ENCODE measurements around the gene IL4I1.

Gene IL4I1

DNA sequence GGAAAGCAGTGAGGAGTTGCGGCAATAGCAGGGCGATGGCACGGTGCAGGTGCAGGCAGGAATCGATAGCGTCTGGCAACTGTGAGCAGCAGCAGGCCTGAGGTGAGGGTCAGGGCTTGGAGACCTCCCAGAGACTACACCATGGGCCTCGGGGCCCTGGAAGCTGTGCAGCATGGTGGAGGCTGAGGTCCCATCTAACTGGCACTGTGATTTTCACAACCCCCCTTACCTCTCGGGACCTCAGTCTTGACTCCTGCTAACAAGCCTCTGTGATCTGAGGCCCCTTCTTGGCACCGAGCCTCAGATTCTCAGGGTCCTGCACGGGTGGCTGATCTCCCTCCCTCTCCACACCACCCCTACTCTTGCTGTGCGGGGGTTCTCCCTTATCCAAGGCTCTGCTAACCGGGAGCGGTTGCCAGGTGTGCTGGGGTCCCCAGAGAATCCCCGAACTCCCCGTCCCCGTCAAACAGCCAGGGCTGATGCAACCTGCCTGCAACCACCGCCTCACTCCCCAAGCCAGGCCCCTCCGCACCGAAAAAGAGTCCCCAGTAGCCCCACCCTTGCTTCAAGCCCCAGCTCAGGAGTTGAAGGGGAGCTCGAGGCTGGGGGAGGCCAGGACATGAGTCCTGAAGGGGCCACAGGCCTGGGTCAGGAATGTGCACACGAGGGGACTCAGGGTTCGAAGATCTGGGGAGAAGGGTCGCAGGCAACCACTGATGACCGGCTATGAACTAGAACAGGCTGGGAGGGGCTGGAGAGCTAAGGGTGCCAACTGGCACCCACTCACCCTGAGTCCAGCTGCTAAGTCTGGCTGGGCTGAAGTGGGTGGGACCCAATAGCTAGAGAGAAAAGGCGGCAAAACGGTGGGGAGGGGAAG lies 27.6 kb upstream of the IL4I1 start:
- DNase-seq: no peak

DNA sequence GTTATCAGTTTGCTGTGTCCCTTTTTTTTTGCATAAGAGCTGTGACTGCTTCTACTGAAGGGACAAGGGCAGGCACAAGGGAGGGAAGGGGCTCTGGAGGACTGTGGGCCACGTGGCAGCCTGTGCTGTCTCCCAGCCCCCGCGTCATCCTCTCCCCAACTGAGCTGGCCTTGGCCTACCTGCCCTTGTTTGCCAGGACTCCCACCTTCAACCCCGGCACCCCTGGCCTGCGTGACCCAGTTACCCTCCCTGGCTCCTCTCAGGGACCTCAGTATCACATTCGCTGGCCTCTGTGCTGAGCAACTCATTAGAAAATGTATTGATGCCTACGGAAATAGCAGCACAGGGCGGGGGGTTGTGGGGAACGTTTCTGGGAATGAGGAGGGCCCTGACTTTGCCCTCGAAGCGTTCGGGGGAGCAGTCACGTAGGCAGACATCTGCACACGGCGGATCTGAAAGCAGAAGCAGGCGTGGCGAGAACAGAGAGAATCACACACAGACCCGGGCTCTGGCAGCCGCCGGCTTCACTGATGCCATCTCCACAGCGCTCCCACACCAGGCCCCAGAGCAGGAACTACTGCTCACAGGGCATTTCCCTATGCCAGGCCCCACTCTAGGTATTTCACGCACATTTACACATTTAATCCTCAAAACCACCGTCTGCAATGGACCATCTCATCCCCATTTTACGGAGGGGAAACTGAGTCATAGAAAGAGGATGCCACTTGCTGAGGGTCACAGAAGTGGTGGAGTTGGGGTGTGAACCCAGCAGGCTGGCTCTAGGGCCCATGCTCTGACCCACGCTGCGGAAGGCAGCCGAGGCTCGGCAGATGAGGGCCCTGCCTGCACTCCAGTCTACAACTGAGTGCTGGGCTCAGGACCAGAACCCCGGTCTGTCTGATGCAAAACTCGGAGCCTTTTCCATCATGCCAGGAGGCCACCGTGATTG lies 26.6 kb upstream of the IL4I1 start:
- DNase-seq: peak in 2 of 56 donors; percentile 22 to 37

DNA sequence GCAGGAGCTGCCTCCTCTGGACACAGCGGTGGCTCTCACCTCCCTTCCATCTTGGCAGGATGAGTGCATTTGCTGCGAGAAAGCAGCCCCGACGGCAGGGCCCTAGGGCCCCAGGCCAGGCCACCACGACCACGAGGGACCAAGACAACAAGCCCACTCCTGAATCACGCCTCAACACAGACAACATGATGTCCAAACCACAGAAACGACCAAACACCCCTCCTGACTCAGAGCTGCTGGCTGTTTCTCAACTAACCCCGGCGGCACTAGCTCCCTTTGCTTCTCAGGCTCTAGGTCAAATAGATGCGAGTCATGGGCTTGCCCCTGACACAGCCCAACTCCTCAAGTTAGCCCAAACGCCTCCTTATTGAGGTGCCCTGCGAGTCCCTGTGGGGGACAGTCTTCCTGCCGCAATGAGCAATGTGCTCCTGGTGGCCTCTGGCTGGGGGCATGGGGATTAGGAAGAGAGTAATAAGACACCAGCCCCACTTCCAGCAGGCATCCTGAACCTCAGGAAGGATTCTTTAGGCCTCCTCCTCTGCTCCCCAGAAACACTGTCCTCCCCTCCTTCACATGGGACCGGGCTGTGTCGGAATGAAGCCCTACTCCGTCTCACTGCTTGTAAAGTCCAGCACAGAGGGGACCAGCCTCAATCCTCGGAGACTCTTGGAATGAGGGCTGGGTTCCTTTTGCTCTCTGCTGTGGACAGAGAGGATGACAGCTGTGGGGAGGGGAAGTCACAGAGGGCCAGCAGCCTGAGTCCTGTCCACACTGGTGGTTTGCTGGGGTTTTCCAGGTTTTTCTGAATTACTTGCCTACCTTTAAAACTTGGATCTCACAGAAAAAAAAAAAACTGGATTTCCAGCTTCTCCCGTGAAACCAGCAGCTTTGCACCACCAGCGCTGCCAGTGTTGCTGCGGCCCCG lies 25.4 kb upstream of the IL4I1 start:
- no peak for DNase-seq

DNA sequence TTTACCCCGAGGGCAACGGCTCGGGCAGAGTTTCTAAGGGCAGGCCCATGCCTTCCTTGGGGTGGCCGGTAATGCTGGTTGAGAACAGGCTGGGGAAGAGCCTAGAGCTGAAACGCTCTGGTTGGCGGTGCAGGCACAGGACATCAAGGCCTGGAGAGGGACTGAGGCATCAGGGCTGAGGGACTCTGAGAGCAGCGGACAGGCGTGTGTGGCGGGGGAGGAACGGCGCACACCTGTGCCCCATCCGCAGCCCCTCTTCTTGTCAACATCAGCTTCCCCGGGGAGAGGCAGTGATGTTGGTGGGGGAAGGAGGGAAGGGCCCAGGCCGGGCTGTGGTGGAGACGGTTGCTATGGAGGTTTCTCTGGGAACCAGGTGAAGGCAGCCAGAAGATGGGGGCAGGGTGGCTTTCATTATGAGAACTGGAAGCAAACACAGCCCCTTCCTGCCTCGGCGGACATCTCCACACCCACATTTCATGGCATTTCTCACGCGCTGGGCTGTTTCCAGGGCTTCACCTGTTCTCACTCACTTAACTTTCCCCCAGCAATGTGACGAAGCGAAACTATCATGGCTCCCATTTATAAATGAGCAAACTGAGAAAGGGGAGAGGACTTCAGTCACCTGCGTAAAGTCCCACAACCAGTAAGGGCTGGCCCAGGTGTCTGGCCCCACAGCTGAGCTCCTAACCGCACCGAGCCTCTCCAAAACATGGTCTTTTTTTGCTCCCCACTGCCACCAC lies 24.1 kb upstream of the IL4I1 start:
- DNase-seq: peak in 8 of 56 donors; percentile 4 to 49 (median 17)

DNA sequence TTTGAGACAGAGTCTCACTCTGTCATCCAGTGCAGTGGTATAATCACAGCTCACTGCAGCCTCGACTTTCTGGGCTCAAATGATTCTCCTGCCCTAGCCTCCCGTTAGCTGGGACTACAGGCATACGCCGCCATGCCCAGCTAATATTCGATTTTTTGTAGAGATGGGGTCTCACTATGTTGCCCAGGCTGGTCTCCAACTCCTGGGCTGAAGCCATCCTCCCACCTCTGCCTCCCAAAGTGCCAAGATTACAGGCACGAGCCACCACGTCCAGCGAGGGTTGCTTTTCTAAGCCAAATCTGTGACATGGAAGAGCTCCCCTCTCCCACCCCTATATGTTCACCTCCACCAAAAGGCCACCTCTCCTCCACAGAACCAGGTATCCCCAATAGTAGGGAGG lies 21.4 kb upstream of the IL4I1 start:
- DNase-seq: no peak

DNA sequence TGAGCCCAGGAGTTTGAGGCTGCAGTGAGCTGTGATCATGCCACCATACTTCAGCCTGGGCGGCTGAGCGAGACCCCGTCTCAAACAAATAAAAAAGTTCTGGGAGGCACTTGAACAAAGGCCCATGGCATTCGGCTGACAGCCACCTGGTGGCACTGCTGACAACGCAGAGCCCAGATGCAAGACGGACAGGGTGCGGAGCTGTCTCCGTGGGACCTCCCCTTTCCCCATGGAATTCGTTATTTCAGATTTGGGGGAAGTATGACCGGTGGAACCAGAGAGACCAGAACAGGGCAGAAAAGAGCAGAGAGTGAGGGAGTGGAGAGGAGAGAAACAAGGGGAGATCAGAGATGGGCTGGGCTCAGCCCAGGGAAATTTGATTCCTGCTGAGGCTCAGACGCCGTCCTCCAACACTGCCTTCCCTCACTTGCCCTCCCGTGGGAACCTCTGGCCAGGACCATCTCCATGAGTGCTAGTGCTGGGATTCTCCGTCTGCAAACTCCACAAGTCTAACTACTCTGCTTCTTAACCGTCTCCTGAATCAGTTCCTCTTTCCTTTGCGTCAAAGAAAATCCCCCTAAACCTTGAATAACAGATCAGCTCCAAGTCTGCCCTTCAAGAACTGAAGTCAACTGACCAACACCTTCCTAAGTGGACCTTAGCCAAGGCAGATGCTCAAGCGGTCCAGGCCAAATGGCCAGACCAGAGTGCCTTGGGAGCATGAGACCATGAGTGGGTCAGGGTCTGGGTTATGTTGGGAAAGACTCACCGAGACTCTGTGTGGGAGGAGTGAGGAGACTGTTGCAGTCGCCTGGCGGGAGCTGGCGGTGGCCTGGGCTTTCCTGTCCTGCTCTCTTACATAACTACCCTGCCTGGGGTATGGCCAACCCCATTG lies 20.4 kb upstream of the IL4I1 start:
- peak in 4 of 56 donors; percentile 12 to 38 (median 29) for DNase-seq

DNA sequence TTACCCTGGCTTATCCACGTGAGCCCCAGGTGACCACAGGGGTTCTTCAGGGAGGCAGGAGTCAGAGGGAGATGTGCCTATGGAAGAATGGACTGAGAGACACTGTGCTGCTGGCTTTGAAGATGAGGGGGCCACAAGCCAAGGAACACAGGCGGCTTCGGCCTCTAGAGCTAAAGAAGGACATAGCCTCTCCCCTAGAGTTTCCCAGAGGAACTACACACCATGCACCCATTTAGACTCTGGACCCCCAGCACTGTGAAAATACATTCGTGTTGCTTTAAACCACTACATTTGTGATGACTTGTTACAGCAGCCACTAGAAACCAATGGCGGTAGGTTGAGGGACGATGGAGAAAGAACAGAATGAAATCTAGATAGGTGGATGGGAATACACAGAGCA lies 18.6 kb upstream of the IL4I1 start:
- DNase-seq: no peak

DNA sequence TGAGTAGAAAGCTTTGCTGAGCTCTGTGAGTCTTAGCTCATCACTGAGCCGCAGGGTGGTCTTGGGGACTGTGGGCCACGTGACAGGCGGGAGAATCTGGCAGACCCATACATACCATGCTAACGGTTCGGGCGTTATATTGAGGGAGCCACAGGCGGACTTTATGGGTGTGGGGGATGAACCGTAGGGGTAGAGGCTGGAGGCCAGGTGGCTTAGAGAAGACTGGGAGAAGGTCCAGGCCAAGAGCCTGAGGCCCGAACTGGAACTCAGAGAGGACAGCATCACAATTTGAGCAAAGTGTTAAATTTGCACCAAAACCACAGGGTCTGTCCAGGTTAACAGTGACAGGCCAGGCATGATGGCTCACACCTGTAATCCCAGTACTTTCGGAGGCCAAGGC lies 17.0 kb upstream of the IL4I1 start:
- DNase-seq: no peak

DNA sequence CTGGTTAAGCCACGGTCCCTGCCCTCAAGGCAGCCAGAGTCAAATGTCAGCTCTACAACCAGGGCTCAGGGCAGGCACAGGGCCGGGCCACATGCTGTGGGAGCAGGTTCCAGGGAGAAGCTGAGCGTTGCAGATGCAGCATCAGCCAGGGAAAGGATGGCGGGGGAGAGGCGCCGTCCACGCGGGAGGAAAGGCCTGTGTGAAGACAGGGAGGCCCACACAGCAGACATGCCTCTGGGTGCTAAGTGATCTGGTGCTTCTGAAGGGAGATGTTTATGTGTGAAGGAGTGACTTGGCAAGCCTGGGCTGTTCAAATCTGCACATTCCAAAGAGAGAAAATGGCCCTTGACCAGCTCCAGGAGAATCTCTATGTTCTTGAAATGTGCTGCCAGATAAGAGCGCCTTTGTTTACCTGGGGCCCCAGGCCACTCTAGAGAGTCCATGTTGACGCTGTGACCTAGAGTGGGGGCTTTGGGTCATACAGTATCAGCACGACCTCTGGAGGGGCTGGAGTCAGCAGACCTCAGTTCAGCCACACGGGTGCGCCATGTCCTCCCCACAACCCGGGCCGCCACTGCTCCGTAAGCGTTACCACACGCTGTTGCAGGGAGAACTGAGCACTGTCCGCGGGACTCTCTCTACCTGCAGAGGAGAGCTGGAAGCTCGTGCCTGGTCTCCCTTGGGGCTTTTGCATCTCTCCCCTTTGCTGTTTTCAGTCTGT lies 16.4 kb upstream of the IL4I1 start:
- DNase-seq: no peak

DNA sequence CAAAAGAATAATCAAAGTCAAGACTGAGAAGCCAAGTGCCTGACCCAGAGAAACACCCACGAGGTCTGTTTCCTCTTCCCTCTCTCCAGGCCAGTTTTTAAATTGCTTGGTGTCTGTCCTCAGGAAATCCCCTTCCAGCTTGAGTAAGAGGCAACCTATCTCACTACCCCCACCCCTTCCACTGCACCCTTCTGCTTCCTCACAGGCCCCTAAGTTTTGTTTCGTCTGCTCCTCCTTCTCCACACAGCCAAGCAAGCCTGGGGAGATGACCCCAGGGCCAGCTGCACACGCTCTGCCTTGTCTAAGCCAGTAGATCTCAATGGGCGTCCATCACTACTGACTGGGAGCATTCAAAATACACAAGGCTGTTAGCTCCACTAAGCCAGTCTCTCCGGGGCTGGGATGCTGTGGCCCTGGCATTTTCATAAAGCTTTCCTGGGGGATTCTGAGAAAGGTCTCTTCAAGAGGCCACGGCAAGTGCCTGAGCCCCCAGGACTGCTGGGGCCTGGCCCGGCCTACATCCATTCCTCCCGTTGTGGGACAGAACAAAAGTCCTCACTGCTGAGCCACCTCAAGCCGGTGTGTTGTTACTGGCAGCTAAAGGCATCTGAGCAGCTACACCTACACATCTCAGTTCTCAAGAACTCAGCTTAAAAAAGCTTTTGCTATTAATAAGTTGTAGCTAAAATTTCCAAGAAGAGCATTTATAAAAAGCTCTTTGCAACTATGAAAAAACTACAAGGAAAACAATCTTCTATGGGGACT lies 14.9 kb upstream of the IL4I1 start:
- DNase-seq: peak in 11 of 56 donors; percentile 8 to 33 (median 17)

DNA sequence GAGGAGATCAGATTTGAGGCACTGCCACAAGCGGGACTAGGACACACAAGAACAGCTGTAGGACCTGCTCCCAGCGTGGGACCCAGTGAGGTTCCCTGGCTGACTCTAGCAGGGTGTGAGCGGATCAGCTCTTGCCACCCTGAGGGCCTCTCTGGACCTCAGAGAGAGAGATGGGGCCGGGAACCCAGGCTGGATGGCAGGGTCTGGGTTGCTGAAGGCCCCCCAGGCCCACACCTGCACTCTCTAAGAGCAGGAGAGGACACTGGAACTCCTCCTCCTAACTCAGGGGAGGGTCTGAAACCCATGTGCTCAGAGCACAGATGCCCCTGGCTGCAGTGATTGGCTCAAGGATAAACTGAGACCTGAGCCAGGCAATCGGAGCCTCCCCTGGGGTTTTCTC lies 13.5 kb upstream of the IL4I1 start:
- DNase-seq: no peak

DNA sequence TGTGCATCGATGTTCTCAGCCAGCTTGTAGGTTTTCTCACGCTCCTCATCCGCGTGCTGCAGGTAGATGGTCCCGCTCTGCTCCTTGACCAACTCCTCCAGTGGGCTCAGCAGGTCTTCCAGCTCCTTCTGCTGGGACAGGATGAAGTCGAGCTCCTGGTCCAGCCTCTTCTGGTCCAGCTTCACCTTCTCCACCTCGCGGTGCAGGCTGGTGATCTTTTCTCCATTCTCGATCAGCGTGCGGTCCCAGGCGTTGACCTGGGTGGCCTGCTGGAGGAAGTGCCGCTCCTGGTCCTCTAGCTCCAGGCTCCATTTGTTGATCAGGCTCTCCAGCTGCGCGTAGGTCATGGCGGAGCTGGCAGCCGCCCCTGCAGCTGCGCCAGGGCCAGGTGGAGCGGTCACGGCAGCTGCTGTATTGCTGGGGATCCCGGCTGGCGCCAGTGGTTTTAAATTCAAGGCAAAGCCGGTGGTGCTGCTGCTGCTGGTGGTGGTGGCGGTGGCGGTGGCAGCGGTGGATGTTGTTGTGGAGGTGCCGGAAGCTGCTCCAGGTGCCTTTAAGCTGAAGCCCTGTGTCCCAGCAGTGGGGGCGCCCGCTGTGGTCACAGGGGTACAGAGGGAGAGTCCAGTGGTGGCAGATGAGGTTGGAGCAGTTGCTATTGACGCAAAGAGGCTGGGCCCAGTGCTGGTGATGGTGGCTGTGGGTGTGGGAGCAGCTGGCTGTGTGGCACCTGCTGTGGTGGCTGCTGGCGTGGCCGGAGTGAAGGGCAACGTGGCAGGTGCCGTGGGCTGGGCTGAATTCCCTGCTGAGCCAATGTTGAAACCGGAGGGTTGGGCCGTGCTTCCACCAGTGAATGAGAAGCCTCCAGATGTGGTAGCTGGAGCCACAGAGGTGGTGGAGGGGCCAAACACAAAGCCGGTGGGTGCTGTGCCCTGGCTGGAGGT lies 12.1 kb upstream of the IL4I1 start:
- DNase-seq: no peak

DNA sequence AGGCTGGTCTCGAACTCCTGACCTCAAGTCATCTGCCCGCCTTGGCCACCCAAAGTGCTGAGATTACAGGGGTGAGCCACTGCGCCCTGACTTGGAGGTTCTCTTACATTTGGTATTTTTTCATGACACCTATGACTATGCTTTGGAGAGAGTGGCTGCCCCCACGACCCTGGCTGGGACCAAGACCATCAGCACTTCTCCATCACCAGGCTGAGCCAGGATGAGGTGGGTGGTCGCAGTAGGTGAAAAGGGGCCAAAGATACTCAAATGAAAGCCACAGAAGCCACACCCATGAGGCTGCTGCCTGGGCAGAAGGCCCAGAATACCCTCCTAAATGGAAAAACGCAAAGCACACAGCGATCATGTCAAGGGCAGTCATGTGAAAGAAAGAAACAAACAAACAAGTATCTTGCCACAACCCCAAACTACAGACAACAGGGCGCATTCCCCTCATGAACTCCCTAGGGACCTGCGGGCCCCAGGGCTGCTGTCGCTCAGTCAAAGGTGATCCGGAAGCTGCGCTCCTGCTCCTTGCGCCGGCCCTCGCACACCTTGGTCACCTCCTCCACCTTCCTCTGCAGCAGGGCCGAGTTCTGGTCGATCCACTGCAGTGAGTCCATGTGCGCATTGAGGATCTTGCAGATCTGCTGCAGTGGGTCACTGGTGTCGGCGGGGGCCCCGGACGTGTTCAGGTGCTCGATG lies 11.2 kb upstream of the IL4I1 start:
- no peak for DNase-seq

DNA sequence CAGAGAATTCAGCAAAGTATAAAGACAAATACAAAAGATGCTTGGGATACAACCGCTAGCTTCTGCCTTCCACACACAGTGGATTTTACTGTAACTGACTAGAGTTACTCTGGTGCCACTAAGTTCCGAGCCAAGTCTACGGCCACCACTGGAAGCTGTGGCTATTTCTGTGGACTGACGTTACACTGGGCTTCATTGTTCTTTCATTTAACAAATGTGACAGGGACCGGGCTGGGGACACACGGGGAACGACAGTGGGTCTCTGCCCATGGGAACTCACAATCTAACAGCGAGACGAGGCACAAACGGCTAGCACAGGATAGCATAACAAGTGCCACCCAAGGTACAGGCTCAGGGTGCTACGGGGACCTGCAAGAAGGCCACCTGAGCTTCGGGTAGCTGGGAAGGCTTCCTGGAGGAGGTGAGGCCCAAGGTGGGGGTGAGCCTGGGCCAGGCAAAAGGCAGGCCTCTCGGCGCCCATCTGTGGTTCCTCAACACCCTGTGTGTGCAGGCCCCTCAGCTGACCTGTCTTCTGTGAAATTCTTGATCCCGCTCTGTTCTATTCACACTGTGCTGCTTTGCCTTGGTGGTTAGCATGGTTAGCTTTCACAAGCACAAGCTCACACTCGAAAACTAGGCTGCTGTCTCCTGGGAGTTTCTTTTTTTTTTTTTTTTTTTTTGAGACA lies 10.3 kb upstream of the IL4I1 start:
- peak in 28 of 56 donors; percentile 1 to 65 (median 28) for DNase-seq

DNA sequence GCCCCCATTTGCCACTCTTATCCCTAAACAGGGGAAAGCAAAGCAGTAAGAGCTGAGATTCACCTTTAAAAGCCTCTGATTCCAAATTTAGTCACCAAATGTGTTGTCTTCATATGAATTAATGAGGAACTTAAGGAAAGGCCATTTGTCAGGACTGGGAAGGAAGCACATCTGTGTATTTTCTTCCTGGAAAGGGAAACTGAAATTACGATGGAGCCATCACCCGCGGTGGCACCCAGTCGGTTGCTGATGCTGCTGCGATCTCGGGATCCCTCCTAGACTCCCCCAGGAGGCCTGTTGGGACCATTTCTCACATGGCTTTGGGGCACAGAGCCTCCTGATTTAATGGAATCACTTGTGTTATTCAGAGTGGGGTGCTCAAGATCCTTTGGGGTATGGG lies 7.4 kb upstream of the IL4I1 start:
- no peak for DNase-seq
